Naive thymus-derived CD4-positive, alpha-beta T cell (primary cell): ENCODE results near the gene PEX5L. TPM values are rescaled to one million over a fixed set of nuclear protein-coding genes. Genes with fewer than 3 reads are reported as not detected.
A peak's percentile ranks its signal among the peaks of the same experiment; 100 is the strongest.

Source experiments
- ATAC-seq: fragments of 150-1000 bp; cut with Tn5 transposase; 2 replicates; pipeline ENCODE4 v1.10.0; 2021; ENCODE audit warnings: mild to moderate bottlenecking, moderate library complexity
- CTCF ChIA-PET: fragments of 350-600 bp; sonication (Branson Sonifier 250); formaldehyde crosslinking; loops from one replicate; lab custom pipeline; 2021; ENCODE audit warnings: antibody characterized with exemption; lab: Charles Lee
- POLR2A ChIA-PET: fragments of 350-600 bp; sonication (Branson Sonifier 250); formaldehyde crosslinking; loops from one replicate; lab custom pipeline; 2021; ENCODE audit warnings: antibody characterized with exemption, inconsistent platforms; lab: Charles Lee
- DNase-seq, 9 donors: peaks; one replicate each; pipeline versions ENCODE4 v3.0.0 to v3.0.0-alpha.2; 2020 to 2022; ENCODE audit warnings: mixed read lengths in 1 of 9
- H3K27ac ChIP-seq: one replicate; pipeline ENCODE4 v1.7.0; 2013; ENCODE audit warnings: mild to moderate bottlenecking, low read depth, low read length, moderate library complexity
- H3K27me3 ChIP-seq, 2 donors: one replicate each; pipeline ENCODE4 v1.7.0; 2013; ENCODE audit warnings: low read length in 2 of 2, mild to moderate bottlenecking in 2 of 2, moderate library complexity in 2 of 2; ENCODE audit not compliant: control insufficient read depth in 2 of 2, insufficient read depth in 2 of 2
- H3K36me3 ChIP-seq, 3 experiments: 1 replicate in 2 of 3; 2 replicates in 1 of 3; pipeline ENCODE4 v1.7.0; 2013; ENCODE audit warnings: low read length in 3 of 3, mild to moderate bottlenecking in 3 of 3, moderate library complexity in 1 of 3; ENCODE audit not compliant: insufficient read depth in 3 of 3, control insufficient read depth in 2 of 3
- H3K4me1 ChIP-seq, 2 donors: one replicate each; pipeline ENCODE4 v1.7.0; 2013; ENCODE audit warnings: low read length in 2 of 2, mild to moderate bottlenecking in 2 of 2, moderate library complexity in 1 of 2; ENCODE audit not compliant: control insufficient read depth in 2 of 2, insufficient read depth in 2 of 2
- H3K4me3 ChIP-seq: 2 replicates; pipeline ENCODE4 v1.7.0; 2013; ENCODE audit warnings: mild to moderate bottlenecking, low read length
- H3K9me3 ChIP-seq, 3 experiments: 1 replicate in 2 of 3; 2 replicates in 1 of 3; pipeline ENCODE4 v1.7.0; 2013; ENCODE audit warnings: low read length in 3 of 3; ENCODE audit not compliant: control insufficient read depth in 2 of 3
- H3K27ac Mint-ChIP-seq, 9 donors: one replicate each; pipeline ENCODE4 v1.8.0; 2020 to 2022; ENCODE audit warnings: mixed read lengths in 9 of 9, mild to moderate bottlenecking in 8 of 9, moderate library complexity in 5 of 9, inconsistent platforms in 2 of 9
- H3K27me3 Mint-ChIP-seq, 5 donors: one replicate each; pipeline ENCODE4 v1.8.0; 2021 to 2022; ENCODE audit warnings: mixed read lengths in 5 of 5, mild to moderate bottlenecking in 1 of 5
- H3K36me3 Mint-ChIP-seq, 5 donors: one replicate each; pipeline ENCODE4 v1.8.0; 2020 to 2022; ENCODE audit warnings: mixed read lengths in 5 of 5, mild to moderate bottlenecking in 3 of 5, inconsistent platforms in 1 of 5
- H3K4me1 Mint-ChIP-seq, 7 donors: one replicate each; pipeline ENCODE4 v1.8.0; 2020 to 2022; ENCODE audit warnings: mixed read lengths in 7 of 7, mild to moderate bottlenecking in 3 of 7, inconsistent platforms in 1 of 7
- H3K4me3 Mint-ChIP-seq, 10 donors: one replicate each; pipeline ENCODE4 v1.8.0; 2020 to 2022; ENCODE audit warnings: mild to moderate bottlenecking in 10 of 10, mixed read lengths in 10 of 10, moderate library complexity in 6 of 10, inconsistent platforms in 2 of 10
- H3K9me3 Mint-ChIP-seq, 11 donors: one replicate each; pipeline ENCODE4 v1.8.0; 2020 to 2022; ENCODE audit warnings: mixed read lengths in 11 of 11, mild to moderate bottlenecking in 4 of 11, inconsistent platforms in 1 of 11, moderate library complexity in 1 of 11
- intact Hi-C, 2 donors: fragments of 100-400 bp; cut with micrococcal nuclease; formaldehyde crosslinking; loops; one replicate each; pipeline ENCODE4 v1.15.1; 2023
- polyA plus RNA-seq, 2 donors: library from polyadenylated mRNA; unstranded; fragments of 300-500 nt; fragmentation: Illumina TruSeq; gene quantifications; one replicate each; pipeline ENCODE4 v1.2.3, GENCODE V29; 2021
- total RNA-seq, 6 experiments: library from RNA in 5 of 6; stranded (reverse) in 5 of 6; gene quantifications; 1 replicate in 5 of 6; 2 replicates in 1 of 6; pipeline ENCODE4 v1.2.3 and lab custom pipeline; 2021 to 2026

PEX5L gene
- total and polyA plus RNA-seq, 7 experiments from 2014 or later, result 0.08 to 0.46 TPM; not detected in 5

- no peak for ATAC-seq
- H3K4me1 ChIP-seq, result no peaks in the 10 kb centered on the region
- no peak for DNase-seq
- H3K4me1 Mint-ChIP-seq, result no peaks in the 10 kb centered on the region
- no peaks in the 10 kb centered on the region for H3K36me3 Mint-ChIP-seq
- no peaks in the 10 kb centered on the region for H3K27me3 ChIP-seq
- no peak overlapping the region for H3K27ac Mint-ChIP-seq
- intact Hi-C loops, result no loop called here
- no peak overlapping the region for H3K4me3 ChIP-seq
- H3K9me3 ChIP-seq, result no peaks in the 10 kb centered on the region
- peaks cover 0 to 1% (median 0%) of the 10 kb centered on the region in 11 donors for H3K9me3 Mint-ChIP-seq
- no peak overlapping the region for H3K4me3 Mint-ChIP-seq
- H3K27ac ChIP-seq, result no peak overlapping the region
- POLR2A ChIA-PET, result no interaction called here
- CTCF ChIA-PET, result no interaction called here
- no peaks in the 10 kb centered on the region for H3K36me3 ChIP-seq
- H3K27me3 Mint-ChIP-seq, result peaks cover 4 to 24% (median 12%) of the 10 kb centered on the region in 5 donors
These were observed 217.4 kb downstream of the PEX5L start for GRCh38 chr3:179819379-179819778.

- H3K4me1 Mint-ChIP-seq, result peaks cover 0 to 6% (median 0%) of the 10 kb centered on the region in 7 donors
- no peaks in the 10 kb centered on the region for H3K9me3 ChIP-seq
- no peaks in the 10 kb centered on the region for H3K27me3 ChIP-seq
- H3K36me3 ChIP-seq, result no peaks in the 10 kb centered on the region
- no peaks in the 10 kb centered on the region for H3K9me3 Mint-ChIP-seq
- no peak overlapping the region for H3K27ac Mint-ChIP-seq
- no peaks in the 10 kb centered on the region for H3K36me3 Mint-ChIP-seq
- ATAC-seq, result no peak
- DNase-seq, result no peak
- POLR2A ChIA-PET, result no interaction called here
- H3K4me3 ChIP-seq, result no peak overlapping the region
- no peaks in the 10 kb centered on the region for H3K4me1 ChIP-seq
- peaks cover 0 to 5% (median 0%) of the 10 kb centered on the region in 5 donors for H3K27me3 Mint-ChIP-seq
- CTCF ChIA-PET, result no interaction called here
- H3K4me3 Mint-ChIP-seq, result no peak overlapping the region
- intact Hi-C loops, result no loop called here
- no peak overlapping the region for H3K27ac ChIP-seq
These were observed 224.7 kb downstream of the PEX5L start for GRCh38 chr3:179812096-179812382.

- no peaks in the 10 kb centered on the region for H3K27me3 ChIP-seq
- ATAC-seq, result peak; percentile 45
- Mint-ChIP-seq H3K4me3 (no peak overlapping the region), H3K27ac (no peak overlapping the region), H3K9me3 (no peaks in the 10 kb centered on the region), H3K4me1 (peaks cover 0 to 6% (median 0%) of the 10 kb centered on the region in 7 donors), H3K36me3 (no peaks in the 10 kb centered on the region), H3K27me3 (peaks cover 0 to 5% (median 0%) of the 10 kb centered on the region in 5 donors)
- CTCF ChIA-PET, result no interaction called here
- POLR2A ChIA-PET, result no interaction called here
- no peaks in the 10 kb centered on the region for H3K36me3 ChIP-seq
- H3K9me3 ChIP-seq, result no peaks in the 10 kb centered on the region
- DNase-seq, result no peak
- intact Hi-C loops, result no loop called here
- no peak overlapping the region for H3K27ac ChIP-seq
- H3K4me1 ChIP-seq, result no peaks in the 10 kb centered on the region
- no peak overlapping the region for H3K4me3 ChIP-seq
These were observed 225.2 kb downstream of the PEX5L start for GRCh38 chr3:179811321-179812095.

- ChIA-PET CTCF (interaction anchor here (0.6 to 1.3 kb wide), 2 partner anchors 16 to 982 kb away, joined by 4 to 5 read pairs; no protein-coding TSS in a partner anchor), POLR2A (no interaction called here)
- no peaks in the 10 kb centered on the region for H3K9me3 ChIP-seq
- ATAC-seq (no peak), DNase-seq (no peak)
- no peak overlapping the region for H3K4me3 Mint-ChIP-seq
- no peaks in the 10 kb centered on the region for H3K27me3 ChIP-seq
- H3K27me3 Mint-ChIP-seq, result peaks cover 0 to 8% (median 5%) of the 10 kb centered on the region in 5 donors
- no peak overlapping the region for H3K27ac ChIP-seq
- H3K27ac Mint-ChIP-seq, result no peak overlapping the region
- intact Hi-C loops, result no loop called here
- H3K9me3 Mint-ChIP-seq, result no peaks in the 10 kb centered on the region
- no peaks in the 10 kb centered on the region for H3K36me3 Mint-ChIP-seq
- no peaks in the 10 kb centered on the region for H3K4me1 ChIP-seq
- H3K36me3 ChIP-seq, result no peaks in the 10 kb centered on the region
- no peak overlapping the region for H3K4me3 ChIP-seq
- peaks cover 0 to 7% (median 5%) of the 10 kb centered on the region in 7 donors for H3K4me1 Mint-ChIP-seq
These were observed 227.1 kb downstream of the PEX5L start for GRCh38 chr3:179809639-179810038.

- intact Hi-C loops, result no loop called here
- no peaks in the 10 kb centered on the region for H3K9me3 Mint-ChIP-seq
- H3K4me1 ChIP-seq, result no peaks in the 10 kb centered on the region
- CTCF ChIA-PET, result no interaction called here
- POLR2A ChIA-PET, result no interaction called here
- no peaks in the 10 kb centered on the region for H3K36me3 Mint-ChIP-seq
- no peak for ATAC-seq
- H3K27ac ChIP-seq, result no peak overlapping the region
- H3K4me3 Mint-ChIP-seq, result no peak overlapping the region
- H3K4me1 Mint-ChIP-seq, result peaks cover 0 to 10% (median 6%) of the 10 kb centered on the region in 7 donors
- H3K36me3 ChIP-seq, result no peaks in the 10 kb centered on the region
- peaks cover 11 to 16% (median 12%) of the 10 kb centered on the region in 5 donors for H3K27me3 Mint-ChIP-seq
- H3K4me3 ChIP-seq, result no peak overlapping the region
- no peak overlapping the region for H3K27ac Mint-ChIP-seq
- no peaks in the 10 kb centered on the region for H3K9me3 ChIP-seq
- no peaks in the 10 kb centered on the region for H3K27me3 ChIP-seq
- no peak for DNase-seq
These were observed 229.1 kb downstream of the PEX5L start for GRCh38 chr3:179807588-179807987.

- DNase-seq (no peak), ATAC-seq (no peak)
- H3K4me3 Mint-ChIP-seq, result no peak overlapping the region
- ChIA-PET CTCF (no interaction called here), POLR2A (no interaction called here)
- peaks cover 0 to 6% (median 5%) of the 10 kb centered on the region in 7 donors for H3K4me1 Mint-ChIP-seq
- Histone ChIP-seq H3K4me3 (no peak overlapping the region), H3K27ac (no peak overlapping the region), H3K36me3 (no peaks in the 10 kb centered on the region), H3K4me1 (no peaks in the 10 kb centered on the region), H3K9me3 (no peaks in the 10 kb centered on the region), H3K27me3 (no peaks in the 10 kb centered on the region)
- intact Hi-C loops, result no loop called here
- no peak overlapping the region for H3K27ac Mint-ChIP-seq
- H3K9me3 Mint-ChIP-seq, result no peaks in the 10 kb centered on the region
- no peaks in the 10 kb centered on the region for H3K36me3 Mint-ChIP-seq
- peaks cover 11 to 19% (median 12%) of the 10 kb centered on the region in 5 donors for H3K27me3 Mint-ChIP-seq
These were observed 230.6 kb downstream of the PEX5L start for GRCh38 chr3:179806177-179806576.

GRCh38 chr3:179801856-179802255 lies 234.9 kb downstream of the PEX5L start:
- Histone ChIP-seq H3K36me3 (no peaks in the 10 kb centered on the region), H3K9me3 (no peaks in the 10 kb centered on the region), H3K4me1 (no peaks in the 10 kb centered on the region), H3K27ac (no peak overlapping the region), H3K4me3 (no peak overlapping the region), H3K27me3 (no peaks in the 10 kb centered on the region)
- DNase-seq (no peak), ATAC-seq (no peak)
- CTCF ChIA-PET, result no interaction called here
- H3K9me3 Mint-ChIP-seq, result no peaks in the 10 kb centered on the region
- H3K4me3 Mint-ChIP-seq, result no peak overlapping the region
- peaks cover 0 to 6% (median 5%) of the 10 kb centered on the region in 7 donors for H3K4me1 Mint-ChIP-seq
- peaks cover 0 to 5% (median 0%) of the 10 kb centered on the region in 5 donors for H3K36me3 Mint-ChIP-seq
- H3K27me3 Mint-ChIP-seq, result peaks cover 10 to 19% (median 12%) of the 10 kb centered on the region in 5 donors
- POLR2A ChIA-PET, result no interaction called here
- no peak overlapping the region for H3K27ac Mint-ChIP-seq
- intact Hi-C loops, result no loop called here
